GM12864 (cell line): ENCODE measurements around the gene IGFN1.

Experiments used
- DNase-seq: peaks from one replicate; pipeline ENCODE4 v3.0.0-alpha.2; 2011; ENCODE audit warnings: low read depth
- H3K4me3 ChIP-seq: 2 replicates; pipeline ENCODE4 v1.5.1; 2011; ENCODE audit warnings: mild to moderate bottlenecking, low read depth, low read length, control low read depth
- CTCF ChIP-seq: IDR thresholded peaks from 2 replicates; pipeline ENCODE4 v1.5.1; 2011; ENCODE audit warnings: low read depth, mild to moderate bottlenecking, moderate library complexity, low read length, control low read depth, inconsistent platforms; ENCODE audit errors: missing control alignments

Gene IGFN1

GRCh38 chr1:201178718-201179117 lies 11.9 kb upstream of the IGFN1 start:
- H3K4me3 ChIP-seq = no peak overlapping the region
- no peak for DNase-seq
- TF ChIP-seq CTCF = no peak

- no peak for TF ChIP-seq CTCF
- no peak for DNase-seq
Observed at GRCh38 chr1:201180141-201180540, 10.5 kb upstream of the IGFN1 start.

DNA sequence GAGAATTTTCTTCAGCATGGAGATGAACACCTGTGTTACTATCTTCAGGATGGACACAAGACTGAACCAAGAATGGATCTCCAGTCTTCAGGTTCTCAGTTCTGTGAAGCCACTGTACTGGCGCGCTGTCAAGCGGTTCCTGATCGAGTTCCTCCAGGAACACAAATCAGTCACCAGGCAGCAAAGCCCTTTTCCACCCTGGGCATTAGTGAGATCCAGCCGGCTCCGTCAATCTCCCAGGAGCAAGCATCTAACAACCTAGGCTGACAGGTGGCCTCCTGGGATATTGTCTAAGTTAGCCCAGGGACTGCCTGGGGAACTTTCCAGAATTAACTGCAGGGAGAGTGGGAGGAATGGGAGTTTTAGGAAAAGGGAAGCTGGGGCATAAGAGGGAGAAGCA lies 9.7 kb upstream of the IGFN1 start:
- TF ChIP-seq CTCF = no peak
- DNase-seq = no peak
- H3K4me3 ChIP-seq = no peak overlapping the region

More at GRCh38 chr1:201180141-201180540, 10.5 kb upstream of the IGFN1 start:
- no peak overlapping the region for H3K4me3 ChIP-seq

- no peak for DNase-seq
- no peak overlapping the region for H3K4me3 ChIP-seq
- no peak for TF ChIP-seq CTCF
Observed at GRCh38 chr1:201181323-201181722, 9.3 kb upstream of the IGFN1 start.

DNA sequence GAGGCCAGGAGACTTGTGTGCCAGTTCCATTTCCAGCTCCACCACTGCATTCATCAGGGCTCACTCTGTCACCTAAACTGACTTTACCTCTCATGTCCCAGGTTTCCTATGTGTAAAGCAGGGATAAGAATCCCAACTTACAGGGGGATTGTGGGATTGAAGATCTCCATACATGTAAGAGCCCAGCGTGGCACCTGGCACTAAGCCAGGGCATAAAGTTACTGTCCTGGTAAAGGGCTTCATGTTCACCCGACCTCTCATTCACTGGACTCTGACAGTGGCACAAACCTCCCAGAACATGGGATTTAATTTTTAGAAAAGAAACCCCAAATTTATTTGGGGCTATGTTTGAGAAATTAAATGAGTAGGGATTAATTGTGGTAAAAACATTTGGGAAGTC lies 8.9 kb upstream of the IGFN1 start:
- no peak for DNase-seq
- no peak overlapping the region for H3K4me3 ChIP-seq
- no peak for TF ChIP-seq CTCF

GRCh38 chr1:201183209-201183608 lies 7.4 kb upstream of the IGFN1 start:
- no peak for TF ChIP-seq CTCF
- no peak overlapping the region for H3K4me3 ChIP-seq

DNA sequence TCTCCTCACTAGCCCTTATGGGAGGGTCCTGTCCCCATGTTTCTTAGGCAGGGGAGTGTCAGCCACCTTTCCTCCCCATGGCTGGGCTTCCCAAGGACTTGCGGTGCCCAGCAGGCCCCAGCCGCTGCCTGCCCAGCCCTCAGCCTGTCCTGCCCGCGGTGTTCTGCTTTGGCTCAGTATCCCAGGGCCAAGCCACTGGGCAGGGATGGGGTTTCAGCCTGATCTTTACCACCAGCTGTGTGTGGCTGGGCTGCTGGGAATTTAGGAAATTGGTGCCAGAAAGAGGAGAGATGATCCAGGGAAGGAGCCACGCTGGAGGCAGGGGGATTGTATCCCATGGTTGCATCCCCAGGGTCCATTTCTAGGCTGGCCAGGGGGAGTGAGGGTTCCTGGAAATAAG lies 6.9 kb upstream of the IGFN1 start:
- TF ChIP-seq CTCF = no peak
- DNase-seq = no peak
- H3K4me3 ChIP-seq = no peak overlapping the region

More at GRCh38 chr1:201183209-201183608, 7.4 kb upstream of the IGFN1 start:
- no peak for DNase-seq
